Nephron progenitor cell (in vitro differentiated cells): ENCODE results near the gene ANO9.
A peak's percentile ranks its signal among the peaks of the same experiment; 100 is the strongest.

Source experiments
- DNase-seq: peaks from one replicate; pipeline ENCODE4 v3.0.0; 2021
- H3K27ac Mint-ChIP-seq: 2 replicates; pipeline ENCODE4 v1.8.0; 2021; ENCODE audit warnings: mild to moderate bottlenecking, moderate library complexity, mixed read lengths
- H3K27me3 Mint-ChIP-seq: 2 replicates; pipeline ENCODE4 v1.8.0; 2021; ENCODE audit warnings: mild to moderate bottlenecking, low read depth, mixed read lengths; ENCODE audit not compliant: poor library complexity
- H3K36me3 Mint-ChIP-seq: 2 replicates; pipeline ENCODE4 v1.8.0; 2021; ENCODE audit warnings: low read depth, mixed read lengths
- H3K4me1 Mint-ChIP-seq: 2 replicates; pipeline ENCODE4 v1.8.0; 2021; ENCODE audit warnings: mixed read lengths
- H3K4me3 Mint-ChIP-seq: 2 replicates; pipeline ENCODE4 v1.8.0; 2021; ENCODE audit warnings: mild to moderate bottlenecking, moderate library complexity, mixed read lengths
- H3K9me3 Mint-ChIP-seq: 2 replicates; pipeline ENCODE4 v1.8.0; 2021; ENCODE audit warnings: mild to moderate bottlenecking, moderate library complexity, mixed read lengths
- CTCF ChIP-seq: fragments of 200-600 bp; sonication (generic); IDR thresholded peaks from 2 replicates; pipeline ENCODE4 v1.5.0; 2021; ENCODE audit warnings: antibody characterized with exemption

ANO9 gene

GRCh38 chr11:449889-450808 lies 8.3 kb upstream of the ANO9 start, which contains the start of gene PTDSS2:
Gene PTDSS2, plus strand, starts transcription at chr11:450279. Its CDS starts 177 bp downstream, at chr11:450456.
- H3K36me3 Mint-ChIP-seq, result peaks cover 21% of the 10 kb centered on the region
- H3K4me1 Mint-ChIP-seq, result peaks cover 55% of the 10 kb centered on the region
- H3K9me3 Mint-ChIP-seq, result no peaks in the 10 kb centered on the region
- H3K27me3 Mint-ChIP-seq, result peaks cover 4% of the 10 kb centered on the region
- peak; percentile 97 for DNase-seq
- H3K27ac Mint-ChIP-seq, result peak within 1 kb of the TSS; percentile 83
- peak within 1 kb of the TSS; percentile 94 for H3K4me3 Mint-ChIP-seq
- TF ChIP-seq CTCF, result no peak

GRCh38 chr11:447923-448731 lies 6.3 kb upstream of the ANO9 start:
- peaks cover 51% of the 10 kb centered on the region for H3K4me1 Mint-ChIP-seq
- no peaks in the 10 kb centered on the region for H3K9me3 Mint-ChIP-seq
- DNase-seq, result peak; percentile 98
- peak; percentile 72 for TF ChIP-seq CTCF
- peaks cover 4% of the 10 kb centered on the region for H3K36me3 Mint-ChIP-seq
- H3K27ac Mint-ChIP-seq, result peak overlapping the region; percentile 98
- H3K27me3 Mint-ChIP-seq, result peaks cover 4% of the 10 kb centered on the region
- H3K4me3 Mint-ChIP-seq, result peak overlapping the region; percentile 85

GRCh38 chr11:446891-447290 lies 5.1 kb upstream of the ANO9 start:
- Mint-ChIP-seq H3K27me3 (peaks cover 4% of the 10 kb centered on the region), H3K4me1 (peaks cover 41% of the 10 kb centered on the region), H3K9me3 (no peaks in the 10 kb centered on the region), H3K27ac (no peak overlapping the region), H3K4me3 (no peak overlapping the region), H3K36me3 (no peaks in the 10 kb centered on the region)
- no peak for TF ChIP-seq CTCF
- no peak for DNase-seq

GRCh38 chr11:445765-446588 lies 4.2 kb upstream of the ANO9 start:
- Mint-ChIP-seq H3K27me3 (peaks cover 4% of the 10 kb centered on the region), H3K27ac (peak overlapping the region; percentile 86), H3K4me3 (no peak overlapping the region), H3K4me1 (peaks cover 36% of the 10 kb centered on the region), H3K9me3 (no peaks in the 10 kb centered on the region), H3K36me3 (no peaks in the 10 kb centered on the region)
- TF ChIP-seq CTCF, result no peak
- no peak for DNase-seq

GRCh38 chr11:444396-445144 lies 2.8 kb upstream of the ANO9 start:
- peaks cover 37% of the 10 kb centered on the region for H3K4me1 Mint-ChIP-seq
- H3K36me3 Mint-ChIP-seq, result no peaks in the 10 kb centered on the region
- H3K27ac Mint-ChIP-seq, result no peak overlapping the region
- H3K27me3 Mint-ChIP-seq, result peaks cover 4% of the 10 kb centered on the region
- DNase-seq, result no peak
- no peak for TF ChIP-seq CTCF
- H3K4me3 Mint-ChIP-seq, result peak overlapping the region; percentile 23
- no peaks in the 10 kb centered on the region for H3K9me3 Mint-ChIP-seq
